ENCODE data around the gene PRKAR1B.

Gene PRKAR1B

GRCh38 chr7:712381-713138 lies 14.5 kb downstream of the PRKAR1B start:
- no peak for DNase-seq (ENCODE audit: low spot score)
- peak overlapping the region; percentile 86 for H3K4me3 ChIP-seq
- peak overlapping the region in 1 of 2 donors; percentile 34 for H3K27ac ChIP-seq
- TF ChIP-seq, protein P1, sequence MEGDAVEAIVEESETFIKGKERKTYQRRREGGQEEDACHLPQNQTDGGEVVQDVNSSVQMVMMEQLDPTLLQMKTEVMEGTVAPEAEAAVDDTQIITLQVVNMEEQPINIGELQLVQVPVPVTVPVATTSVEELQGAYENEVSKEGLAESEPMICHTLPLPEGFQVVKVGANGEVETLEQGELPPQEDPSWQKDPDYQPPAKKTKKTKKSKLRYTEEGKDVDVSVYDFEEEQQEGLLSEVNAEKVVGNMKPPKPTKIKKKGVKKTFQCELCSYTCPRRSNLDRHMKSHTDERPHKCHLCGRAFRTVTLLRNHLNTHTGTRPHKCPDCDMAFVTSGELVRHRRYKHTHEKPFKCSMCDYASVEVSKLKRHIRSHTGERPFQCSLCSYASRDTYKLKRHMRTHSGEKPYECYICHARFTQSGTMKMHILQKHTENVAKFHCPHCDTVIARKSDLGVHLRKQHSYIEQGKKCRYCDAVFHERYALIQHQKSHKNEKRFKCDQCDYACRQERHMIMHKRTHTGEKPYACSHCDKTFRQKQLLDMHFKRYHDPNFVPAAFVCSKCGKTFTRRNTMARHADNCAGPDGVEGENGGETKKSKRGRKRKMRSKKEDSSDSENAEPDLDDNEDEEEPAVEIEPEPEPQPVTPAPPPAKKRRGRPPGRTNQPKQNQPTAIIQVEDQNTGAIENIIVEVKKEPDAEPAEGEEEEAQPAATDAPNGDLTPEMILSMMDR (IDR thresholded peaks at IDR 0.05): no peak

DNA sequence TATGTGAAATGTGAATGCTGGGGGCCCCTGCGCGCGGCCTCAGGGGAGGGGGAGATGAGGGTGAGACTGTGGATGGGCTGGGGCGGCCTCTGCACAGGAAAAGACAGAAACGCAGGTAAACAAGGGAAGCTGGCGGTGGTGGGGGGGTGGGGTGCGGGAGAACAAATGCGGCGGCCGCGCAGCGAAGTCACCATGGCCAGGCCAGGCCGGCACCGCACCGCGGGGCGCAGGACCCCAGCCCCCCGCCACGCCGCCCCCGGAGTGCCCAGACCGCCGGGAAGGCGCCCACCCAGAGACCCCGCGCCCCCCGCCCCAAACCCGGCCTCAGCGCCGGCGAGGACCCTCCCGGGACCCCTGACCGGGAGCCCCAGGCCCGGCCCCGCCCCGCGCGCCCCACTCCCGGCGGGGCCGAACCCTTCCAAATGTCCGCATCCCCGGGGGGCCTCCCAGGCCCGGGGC lies 15.1 kb downstream of the PRKAR1B start:
- TF ChIP-seq, protein P1 (IDR thresholded peaks at IDR 0.05): no peak
- Histone ChIP-seq H3K27ac (peak overlapping the region in 1 of 2 donors; percentile 34), H3K4me3 (peak overlapping the region; percentile 86)
- DNase-seq (ENCODE audit: low spot score): no peak

GRCh38 chr7:711093-711921 lies 15.8 kb downstream of the PRKAR1B start:
- Histone ChIP-seq H3K4me3 (peak overlapping the region; percentile 86), H3K27ac (peak overlapping the region in 1 of 2 donors; percentile 34)
- TF ChIP-seq, protein P1 (IDR thresholded peaks at IDR 0.05): no peak
- DNase-seq (ENCODE audit: low spot score): no peak

DNA sequence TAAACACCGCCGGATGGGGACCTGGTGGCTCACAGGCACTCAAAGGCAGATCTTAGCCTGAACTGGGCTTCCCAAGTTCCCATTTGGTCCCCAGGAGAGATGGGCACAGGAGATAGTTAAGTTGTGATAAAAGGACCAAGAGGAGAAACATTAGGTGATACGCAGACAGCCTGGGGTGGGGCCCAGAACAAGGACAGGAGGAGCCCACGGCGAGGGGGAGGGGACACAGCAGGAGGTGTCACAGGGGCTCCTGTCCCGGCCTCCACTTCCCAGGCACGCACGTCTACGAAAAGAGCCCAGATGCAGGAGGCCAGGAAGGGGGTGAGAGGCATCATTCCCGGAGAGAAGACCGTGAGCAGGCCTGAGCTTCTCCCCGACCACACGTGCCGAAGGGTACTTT lies 16.9 kb downstream of the PRKAR1B start:
- TF ChIP-seq, protein P1 (IDR thresholded peaks at IDR 0.05): no peak
- H3K27ac ChIP-seq: no peak overlapping the region
- H3K4me3 ChIP-seq: no peak overlapping the region
- no peak for DNase-seq (ENCODE audit: low spot score)

DNA sequence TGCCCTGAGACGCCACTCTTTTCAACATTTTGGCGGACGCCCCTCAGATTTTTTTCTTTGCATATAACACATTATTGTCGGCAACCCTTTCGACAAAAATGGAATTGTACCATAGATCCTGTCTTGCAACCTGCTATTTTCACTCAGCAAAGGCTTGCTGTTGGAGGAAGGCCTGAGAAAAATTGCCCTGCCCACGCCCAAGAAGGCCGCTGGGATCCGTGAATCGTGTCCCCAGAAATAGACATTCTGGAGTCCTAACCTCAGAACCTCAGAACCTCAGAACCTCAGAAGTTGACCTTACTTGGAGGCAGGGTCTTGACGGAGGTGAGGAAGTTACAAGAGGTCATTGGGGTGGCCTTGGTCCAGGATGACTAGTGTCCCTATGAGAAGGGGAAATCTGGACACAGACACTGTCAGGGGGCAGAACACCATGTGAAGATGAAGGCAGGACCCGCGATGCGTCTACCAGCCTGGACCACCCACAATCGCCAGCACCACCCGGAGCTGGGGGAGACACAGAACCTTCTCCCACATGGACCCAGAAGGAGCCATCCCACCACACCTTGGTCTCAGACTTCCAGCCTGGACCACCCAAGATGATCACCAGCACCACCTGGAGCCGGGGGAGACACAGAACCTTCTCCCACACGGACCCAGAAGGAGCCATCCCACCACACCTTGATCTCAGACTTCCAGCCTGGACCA lies 19.6 kb downstream of the PRKAR1B start:
- no peak for DNase-seq (ENCODE audit: low spot score)

DNA sequence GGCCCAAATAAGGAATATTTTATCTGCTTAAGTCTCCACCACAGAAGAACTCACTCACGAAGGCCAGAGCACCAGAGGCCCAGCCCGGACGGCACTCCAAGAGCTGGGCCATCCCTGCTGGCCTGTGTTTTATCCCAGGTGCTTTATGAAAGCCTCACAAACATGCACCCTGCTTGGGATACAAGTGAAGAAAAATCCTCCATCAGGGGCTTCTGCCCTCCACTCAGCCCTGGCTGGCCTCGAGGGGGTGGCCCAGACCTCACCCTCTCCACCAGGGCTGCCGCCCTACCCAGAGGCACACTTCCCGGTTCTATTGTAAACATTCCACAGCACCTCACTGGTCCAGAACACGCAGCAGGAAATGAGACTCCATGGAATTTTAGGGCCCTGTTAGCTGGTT lies 20.4 kb downstream of the PRKAR1B start:
- no peak for DNase-seq (ENCODE audit: low spot score)
- TF ChIP-seq, protein P1 (IDR thresholded peaks at IDR 0.05): no peak
- H3K27ac ChIP-seq: no peak overlapping the region
- H3K4me3 ChIP-seq: no peak overlapping the region

More for the DNA sequence above, 19.6 kb downstream of the PRKAR1B start:
- TF ChIP-seq, protein P1 (IDR thresholded peaks at IDR 0.05): no peak
- no peak overlapping the region for H3K27ac ChIP-seq
- H3K4me3 ChIP-seq: no peak overlapping the region
